Gastroesophageal sphincter (tissue), 4 donors: Measurements from ENCODE around the gene BOD1L2. TPM values are rescaled to one million over a fixed set of nuclear protein-coding genes. Genes with fewer than 3 reads are reported as not detected.

ENCODE experiments used
- ATAC-seq: fragments of 150-250 bp; one replicate; pipeline ENCODE4 v1.9.1; 2016; ENCODE audit warnings: mild to moderate bottlenecking, moderate library complexity
- H3K27ac ChIP-seq, 4 donors: fragments of 200-600 bp; sonication (generic) in 3 of 4; 1 replicate in 3 of 4; 2 replicates in 1 of 4; pipeline ENCODE4 v1.5.1; 2016 to 2019
- H3K27me3 ChIP-seq: fragments of 200-600 bp; sonication (generic); one replicate; pipeline ENCODE4 v1.5.1; 2019
- H3K36me3 ChIP-seq, 2 donors: fragments of 200-600 bp; sonication (generic); one replicate each; pipeline ENCODE4 v1.5.1; 2019; ENCODE audit warnings: control low read depth in 1 of 2
- H3K4me1 ChIP-seq, 3 donors: fragments of 200-600 bp; sonication (generic); 1 replicate in 2 of 3; 2 replicates in 1 of 3; pipeline ENCODE4 v1.5.1; 2016 to 2019; ENCODE audit warnings: control low read depth in 2 of 3
- H3K4me3 ChIP-seq, 2 donors: fragments of 200-600 bp; sonication (generic); one replicate each; pipeline ENCODE4 v1.5.1; 2019; ENCODE audit warnings: mild to moderate bottlenecking in 1 of 2, moderate library complexity in 1 of 2
- H3K9me3 ChIP-seq, 3 donors: fragments of 200-600 bp; sonication (generic); one replicate each; pipeline ENCODE4 v1.5.1; 2017 to 2019; ENCODE audit warnings: control low read depth in 2 of 3
- CTCF ChIP-seq, 4 experiments: fragments of 200-600 bp in 2 of 4; fragments of 450-650 bp in 2 of 4; sonication (generic) in 1 of 4; IDR thresholded peaks; one replicate each; pipeline ENCODE4 v1.5.1; 2017 to 2019; ENCODE audit warnings: antibody characterized with exemption in 4 of 4, mild to moderate bottlenecking in 2 of 4, moderate library complexity in 2 of 4
- EP300 ChIP-seq: sonication (generic); formaldehyde crosslinking; IDR thresholded peaks from one replicate; pipeline ENCODE4 v1.6.1; 2017; ENCODE audit warnings: antibody characterized with exemption, mild to moderate bottlenecking
- POLR2A ChIP-seq, 2 donors: fragments of 450-650 bp; IDR thresholded peaks; one replicate each; pipeline ENCODE4 v1.6.1; 2017; ENCODE audit warnings: antibody characterized with exemption in 2 of 2, mild to moderate bottlenecking in 2 of 2, moderate library complexity in 1 of 2
- POLR2AphosphoS5 ChIP-seq: sonication (generic); formaldehyde crosslinking; IDR thresholded peaks from one replicate; pipeline ENCODE4 v1.6.1; 2017; ENCODE audit warnings: antibody characterized with exemption
- WGBS, 2 donors: methylation state at CpG; one replicate each; pipeline ENCODE4 v1.1.5; 2018; ENCODE audit warnings: low coverage in 1 of 2; 5-methylcytosine and 5-hydroxymethylcytosine counted together
- total RNA-seq, 4 donors: library from RNA; depleted of rRNA; stranded (reverse); fragments of >200 nt; gene quantifications; one replicate each; pipeline ENCODE4 v1.1.0, GENCODE V29; 2016

BOD1L2 gene
- total RNA-seq, 4 donors from 2014 or later = not detected

GRCh38 chr18:57188851-57189557 is 42.1 kb downstream of the BOD1L2 start:
- Histone ChIP-seq H3K4me1 (no peaks in the 10 kb centered on the region), H3K27ac (no peak overlapping the region), H3K4me3 (no peak overlapping the region), H3K9me3 (peaks cover 0 to 40% (median 0%) of the 10 kb centered on the region in 3 donors), H3K27me3 (peaks cover 26% of the 10 kb centered on the region), H3K36me3 (no peaks in the 10 kb centered on the region)
- TF ChIP-seq POLR2AphosphoS5 (no peak), POLR2A (IDR thresholded peaks at IDR 0.05) (no peak), CTCF (IDR thresholded peaks at IDR 0.05) (no peak), EP300 (no peak)
- WGBS, 2 donors = 33 to 37% methylated on average over 5 to 6 of the region's 6 CpGs
- no peak for ATAC-seq

DNA sequence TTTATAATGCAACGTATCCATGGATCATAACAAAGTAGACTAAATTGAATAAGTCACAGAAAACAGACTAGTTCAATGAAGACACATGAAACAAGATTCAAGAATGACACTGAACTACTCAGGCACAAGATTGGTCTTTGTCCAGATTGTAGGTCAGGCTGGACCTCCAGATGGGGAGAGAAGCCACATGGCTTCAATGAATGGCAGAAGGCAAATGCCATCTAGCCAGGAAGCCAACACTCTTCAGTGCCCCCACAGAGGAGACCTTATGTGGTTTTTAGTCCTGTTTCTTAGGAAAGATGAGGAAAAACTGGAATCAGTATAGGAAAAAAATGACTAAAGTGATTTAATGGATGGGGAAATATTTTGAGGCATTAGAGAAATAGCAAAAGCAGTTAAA is 43.1 kb downstream of the BOD1L2 start:
- Histone ChIP-seq H3K4me1 (no peaks in the 10 kb centered on the region), H3K27ac (no peak overlapping the region), H3K9me3 (peaks cover 0 to 29% (median 0%) of the 10 kb centered on the region in 3 donors), H3K27me3 (peaks cover 26% of the 10 kb centered on the region), H3K4me3 (no peak overlapping the region), H3K36me3 (no peaks in the 10 kb centered on the region)
- no peak for TF ChIP-seq POLR2AphosphoS5
- no peak for TF ChIP-seq CTCF (IDR thresholded peaks at IDR 0.05)
- no peak for TF ChIP-seq POLR2A (IDR thresholded peaks at IDR 0.05)
- no peak for TF ChIP-seq EP300
- ATAC-seq = no peak
- WGBS, 2 donors = 60 to 91% methylated on average over 1 of the region's 1 CpG

DNA sequence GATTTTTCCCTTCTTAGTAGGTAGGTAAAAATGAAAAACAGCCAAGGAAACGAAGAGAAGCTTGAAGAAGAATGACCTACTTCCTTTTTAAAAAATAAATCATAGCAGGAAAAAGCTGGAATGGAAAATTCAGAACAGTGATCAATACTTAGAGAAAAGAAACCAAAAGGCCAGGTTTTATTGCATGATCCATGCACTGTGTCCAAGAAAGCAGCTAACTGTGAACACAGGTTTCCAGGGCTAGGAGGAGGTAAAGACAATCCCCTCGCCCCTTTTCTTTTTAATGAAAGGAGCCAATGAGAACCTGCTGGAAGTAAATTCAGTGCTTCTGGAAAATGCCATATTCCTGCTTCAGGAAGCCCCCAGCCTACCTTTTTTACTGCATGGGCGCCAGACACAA is 47.2 kb downstream of the BOD1L2 start:
- Histone ChIP-seq H3K4me1 (no peaks in the 10 kb centered on the region), H3K36me3 (no peaks in the 10 kb centered on the region), H3K27me3 (peaks cover 10% of the 10 kb centered on the region), H3K27ac (no peak overlapping the region), H3K9me3 (peaks cover 0 to 5% (median 0%) of the 10 kb centered on the region in 3 donors), H3K4me3 (no peak overlapping the region)
- 58 to 67% methylated on average over 2 of the region's 3 CpGs for WGBS, 2 donors
- TF ChIP-seq POLR2AphosphoS5 = no peak
- no peak for TF ChIP-seq EP300
- TF ChIP-seq CTCF (IDR thresholded peaks at IDR 0.05) = no peak
- no peak for ATAC-seq

- H3K36me3 ChIP-seq = no peaks in the 10 kb centered on the region
- no peak for ATAC-seq
- H3K4me3 ChIP-seq = no peak overlapping the region
- H3K27ac ChIP-seq = no peak overlapping the region
- peaks cover 0 to 5% (median 0%) of the 10 kb centered on the region in 3 donors for H3K9me3 ChIP-seq
- TF ChIP-seq CTCF (IDR thresholded peaks at IDR 0.05) (no peak), POLR2A (IDR thresholded peaks at IDR 0.05) (no peak), POLR2AphosphoS5 (no peak), EP300 (no peak)
- H3K27me3 ChIP-seq = peaks cover 5% of the 10 kb centered on the region
- 50 to 55% methylated on average over 3 of the region's 3 CpGs for WGBS, 2 donors
- H3K4me1 ChIP-seq = no peaks in the 10 kb centered on the region
Observed at GRCh38 chr18:57194622-57195021, 47.7 kb downstream of the BOD1L2 start.

- no peak overlapping the region for H3K4me3 ChIP-seq
- H3K4me1 ChIP-seq = no peaks in the 10 kb centered on the region
- 52 to 58% methylated on average over 1 of the region's 1 CpG for WGBS, 2 donors
- no peak for ATAC-seq
- peaks cover 5% of the 10 kb centered on the region for H3K27me3 ChIP-seq
- no peak overlapping the region for H3K27ac ChIP-seq
- H3K36me3 ChIP-seq = no peaks in the 10 kb centered on the region
- TF ChIP-seq POLR2AphosphoS5 (no peak), EP300 (no peak), CTCF (IDR thresholded peaks at IDR 0.05) (no peak), POLR2A (IDR thresholded peaks at IDR 0.05) (no peak)
- peaks cover 0 to 5% (median 0%) of the 10 kb centered on the region in 3 donors for H3K9me3 ChIP-seq
Observed at GRCh38 chr18:57195341-57195740, 48.5 kb downstream of the BOD1L2 start.
